ENCODE results near the gene GPX6.
"Not testable (repeated sequence)": the region's sequence is repeated elsewhere in the genome, so short reads cannot be mapped to it uniquely, and the experiment has no call there.

The GPX6 gene

DNA sequence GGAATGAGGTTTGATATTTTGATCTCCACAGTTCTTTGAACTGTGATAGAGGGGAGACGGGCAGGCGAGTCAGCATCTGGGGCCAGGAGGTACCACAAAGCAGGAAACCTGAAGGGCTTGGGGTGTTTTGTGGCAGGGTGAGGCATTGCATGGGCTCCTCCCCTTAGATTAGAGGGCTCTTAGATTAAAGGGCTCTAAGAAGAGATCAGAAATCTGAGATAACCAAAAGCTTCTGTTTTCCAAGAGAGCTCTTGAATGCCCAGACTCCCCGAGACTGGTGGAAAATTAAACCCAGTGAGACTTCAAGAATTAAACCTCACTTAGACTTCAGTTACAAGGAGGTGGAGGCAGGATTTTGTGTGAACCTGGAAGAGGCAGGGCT, 7.6 kb upstream of the GPX6 start:
- DNase-seq: no peak

DNA sequence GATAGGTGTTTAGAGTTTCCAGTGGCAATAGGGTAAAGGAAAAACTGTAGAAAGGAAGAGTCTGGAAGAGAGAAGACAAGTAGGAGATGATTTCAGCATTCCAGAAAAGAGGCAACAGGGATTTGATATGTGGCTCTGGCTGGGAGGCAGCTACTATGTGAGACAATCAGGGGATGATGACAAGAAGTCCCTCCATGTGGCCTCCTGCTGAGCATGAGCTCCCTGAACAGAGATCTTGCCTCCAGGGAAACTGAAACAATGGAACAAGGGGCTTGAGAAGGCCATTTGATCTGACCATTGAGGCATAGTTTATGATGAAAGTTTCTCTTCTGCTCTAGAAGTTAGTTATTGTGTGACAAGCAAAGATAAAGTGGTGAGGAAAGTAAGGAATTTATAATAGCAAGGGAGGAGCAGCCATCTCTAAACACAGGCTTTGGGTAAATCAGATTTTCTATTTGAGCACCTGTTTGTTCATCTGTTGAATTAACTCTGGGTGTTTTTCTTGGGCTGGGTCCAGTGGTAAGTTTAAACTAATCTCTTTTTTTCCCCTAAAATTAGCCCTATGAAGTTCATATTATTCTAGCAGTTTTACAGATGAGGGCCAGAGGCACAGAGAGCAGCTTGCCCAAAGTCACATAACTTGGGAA, 7.1 kb upstream of the GPX6 start:
- no peak for DNase-seq

DNA sequence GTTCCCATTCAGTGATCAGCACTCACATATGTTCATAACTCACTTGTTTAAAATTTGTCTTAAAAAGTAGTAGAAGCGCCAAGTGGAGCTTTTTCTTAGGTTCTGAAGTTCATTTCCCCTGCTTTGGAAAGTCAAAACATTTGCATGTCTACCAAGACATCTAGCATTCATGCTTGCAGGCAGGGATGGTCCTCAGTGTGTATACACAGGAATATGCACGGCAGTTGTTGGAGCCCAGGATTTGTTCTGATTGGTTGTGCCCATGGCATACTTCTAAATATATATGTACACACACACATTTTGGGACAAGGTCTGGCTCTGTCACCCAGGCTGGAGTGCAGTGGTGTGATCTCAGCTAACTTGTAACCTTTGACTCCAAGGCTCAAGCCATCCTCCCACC, 2.4 kb upstream of the GPX6 start:
- no peak for DNase-seq

DNA sequence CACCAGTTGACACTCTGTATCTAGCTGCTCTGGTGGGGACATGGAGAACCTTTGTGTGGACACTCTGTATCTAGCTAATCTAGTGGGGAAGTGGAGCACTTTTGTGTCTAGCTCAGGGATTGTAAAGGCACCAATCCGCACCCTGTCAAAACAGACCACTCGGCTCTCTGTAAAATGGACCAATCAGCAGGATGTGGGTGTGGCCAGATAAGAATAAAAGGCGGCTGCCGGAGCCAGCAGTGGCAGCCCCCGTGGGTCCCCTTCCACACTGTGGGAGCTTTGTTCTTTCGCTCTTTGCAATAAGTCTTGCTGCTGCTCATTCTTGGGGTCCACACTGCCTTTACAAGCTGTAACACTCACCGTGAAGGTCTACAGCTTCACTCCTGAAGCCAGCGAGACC, 3.2 kb downstream of the GPX6 start:
- DNase-seq: not testable (repeated sequence)

DNA sequence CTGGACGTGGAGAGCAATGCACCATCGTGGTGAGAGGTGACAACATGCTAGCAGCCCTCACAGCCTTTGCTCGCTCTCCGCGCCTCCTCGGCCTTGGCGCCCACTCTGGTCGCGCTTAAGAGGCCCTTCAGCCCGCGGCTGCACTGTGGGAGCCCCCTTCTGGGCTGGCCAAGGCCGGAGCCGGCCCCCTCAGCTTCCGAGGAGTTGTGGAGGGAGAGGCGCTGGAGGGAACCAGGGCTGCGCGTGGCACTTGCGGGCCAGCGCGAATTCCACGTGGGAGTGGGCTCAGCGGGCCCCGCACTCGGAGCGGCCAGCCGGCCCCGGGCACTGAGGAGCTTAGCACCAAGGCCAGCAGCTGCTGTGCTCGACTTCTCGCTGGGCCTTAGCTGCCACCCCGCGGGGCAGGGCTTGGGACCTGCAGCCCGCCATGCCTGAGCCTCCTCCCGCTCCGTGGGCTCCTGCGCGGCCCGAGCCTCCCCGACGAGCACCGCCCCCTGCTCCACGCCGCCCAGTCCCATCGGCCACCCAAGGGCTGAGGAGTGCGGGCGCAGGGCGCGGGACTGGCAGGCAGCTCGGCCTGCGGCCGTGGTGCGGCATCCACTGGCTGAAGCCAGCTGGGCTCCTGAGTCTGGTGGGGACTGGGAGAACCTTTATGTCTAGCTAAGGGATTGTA, 3.8 kb downstream of the GPX6 start:
- DNase-seq: no peak

DNA sequence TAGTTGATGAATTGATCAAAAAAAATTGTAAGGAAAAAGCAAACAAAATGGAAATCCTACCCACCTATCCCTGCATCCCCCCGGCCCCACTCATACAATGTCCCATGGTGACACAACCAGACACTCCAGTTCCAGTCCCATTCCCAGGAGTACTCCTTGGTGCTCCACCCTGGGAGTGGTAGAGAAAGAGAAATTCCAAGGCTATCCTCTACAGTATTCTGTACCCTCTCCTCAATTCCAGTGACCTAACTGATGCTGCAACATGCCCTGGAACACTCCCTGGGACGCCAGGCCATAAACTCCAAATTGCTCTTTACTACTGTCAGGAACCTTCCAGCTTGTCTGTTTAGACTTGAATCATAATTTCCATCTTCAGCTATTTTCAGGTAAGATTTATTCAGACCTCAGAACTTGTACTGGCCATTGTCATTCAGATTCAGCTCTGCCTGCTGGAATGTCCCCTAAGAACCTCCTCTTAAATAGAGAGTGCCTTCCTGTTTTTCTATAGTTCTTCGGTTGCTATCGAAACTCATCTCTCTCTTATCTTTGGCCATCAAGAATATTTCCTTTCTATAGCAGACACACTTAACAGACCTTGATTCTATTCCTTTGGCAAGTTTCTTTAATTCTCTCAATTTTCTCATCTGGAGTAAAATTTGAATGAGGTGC, 8.7 kb downstream of the GPX6 start:
- no peak for DNase-seq

DNA sequence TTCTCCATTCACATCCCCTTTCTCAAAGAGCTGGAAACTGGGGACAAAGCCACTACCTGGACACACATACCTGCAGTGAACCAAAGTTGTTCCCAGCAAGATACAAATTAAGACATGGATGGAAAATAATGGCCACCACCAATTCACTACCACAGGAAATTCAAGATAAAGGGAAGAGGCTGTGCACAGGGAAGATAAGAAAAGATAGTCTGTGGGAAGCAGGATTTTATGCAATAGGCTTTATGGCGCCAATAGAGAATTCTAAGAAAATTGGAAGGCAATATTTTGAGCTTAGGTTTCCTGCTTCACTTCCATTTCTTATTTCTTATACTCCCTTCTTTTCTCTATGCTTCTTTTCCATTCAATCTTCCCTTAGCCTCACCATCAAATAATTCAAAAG, 9.9 kb downstream of the GPX6 start:
- DNase-seq: no peak

DNA sequence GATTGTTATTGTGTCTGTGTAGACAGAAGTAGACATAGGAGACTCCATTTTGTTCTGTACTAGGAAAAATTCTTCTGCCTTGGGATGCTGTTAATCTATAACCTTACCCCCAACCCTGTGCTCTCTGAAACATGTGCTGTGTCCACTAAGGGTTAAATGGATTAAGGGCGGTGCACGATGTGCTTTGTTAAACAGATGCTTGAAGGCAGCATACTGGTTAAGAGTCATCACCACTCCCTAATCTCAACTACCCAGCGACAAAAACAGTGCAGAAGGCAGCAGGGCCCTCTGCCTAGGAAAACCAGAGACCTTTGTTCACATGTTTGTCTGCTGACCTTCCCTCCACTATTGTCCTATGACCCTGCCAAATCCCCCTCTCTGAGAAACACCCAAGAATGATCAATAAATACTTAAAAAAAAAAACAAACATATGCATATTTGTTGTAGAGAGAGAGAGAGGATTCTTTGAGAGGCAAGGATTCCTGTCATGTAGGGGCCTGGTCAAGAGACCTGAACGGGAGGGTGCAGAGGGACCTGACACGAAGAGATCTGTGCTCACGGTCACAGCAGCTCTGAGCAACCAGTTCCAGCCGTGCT, 12.8 kb downstream of the GPX6 start:
- DNase-seq: not testable (repeated sequence)

DNA sequence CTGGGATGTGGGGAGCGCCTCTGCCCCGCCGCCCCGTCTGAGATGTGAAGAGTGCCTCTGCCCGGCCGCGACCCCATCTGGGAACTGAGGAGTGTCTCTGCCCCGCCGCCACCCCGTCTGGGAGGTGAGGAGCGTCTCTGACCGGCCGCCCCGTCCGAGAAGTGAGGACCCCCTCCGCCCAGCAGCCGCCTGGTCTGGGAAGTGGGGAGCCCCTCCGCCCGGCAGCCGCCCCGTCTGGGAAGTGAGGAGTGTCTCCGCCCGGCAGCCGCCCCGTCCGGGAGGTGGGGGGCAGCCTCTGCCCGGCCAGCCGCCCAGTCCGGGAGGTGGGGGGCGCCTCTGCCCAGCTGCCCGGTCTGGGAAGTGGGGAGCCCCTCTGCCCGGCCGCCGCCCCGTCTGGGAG, 13.5 kb downstream of the GPX6 start:
- DNase-seq: not testable (repeated sequence)

DNA sequence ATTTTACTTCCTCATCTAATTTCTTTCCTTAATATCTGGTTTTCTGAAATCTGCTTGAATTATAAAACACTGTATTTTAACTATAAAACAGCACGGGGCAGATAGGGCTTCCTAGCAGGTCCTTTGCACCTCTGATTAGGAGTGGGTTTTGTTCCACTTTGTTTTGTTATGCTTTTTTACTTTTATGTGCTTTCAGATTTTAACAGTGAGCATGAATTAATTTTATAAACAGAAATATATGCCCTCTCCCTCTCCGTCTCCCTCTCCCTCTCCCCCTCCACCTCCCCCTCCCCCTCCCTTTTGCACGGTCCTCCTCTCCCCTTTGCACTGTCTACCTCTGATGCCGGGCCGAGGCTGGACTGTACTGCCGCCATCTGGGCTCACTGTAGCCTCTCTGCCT, 14.3 kb downstream of the GPX6 start:
- no peak for DNase-seq

DNA sequence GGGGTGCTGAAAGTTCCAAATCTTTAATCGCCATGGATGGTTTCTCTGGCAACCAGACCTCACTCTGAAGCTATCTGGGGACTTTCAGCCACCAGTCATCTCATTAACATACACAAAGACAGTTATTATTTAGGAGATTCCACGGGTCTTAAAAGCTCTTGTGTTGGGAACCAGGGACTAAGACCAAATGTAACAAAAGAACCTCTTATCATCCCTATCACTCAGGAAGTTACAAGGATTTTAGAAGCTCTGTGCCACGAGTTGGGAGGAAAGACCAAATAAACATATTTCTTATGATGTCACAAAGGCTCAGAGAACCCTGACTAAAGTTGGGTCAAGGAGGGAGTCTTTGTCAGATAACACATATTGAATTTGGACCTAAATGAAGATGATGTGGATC, 17.7 kb downstream of the GPX6 start:
- DNase-seq: no peak

DNA sequence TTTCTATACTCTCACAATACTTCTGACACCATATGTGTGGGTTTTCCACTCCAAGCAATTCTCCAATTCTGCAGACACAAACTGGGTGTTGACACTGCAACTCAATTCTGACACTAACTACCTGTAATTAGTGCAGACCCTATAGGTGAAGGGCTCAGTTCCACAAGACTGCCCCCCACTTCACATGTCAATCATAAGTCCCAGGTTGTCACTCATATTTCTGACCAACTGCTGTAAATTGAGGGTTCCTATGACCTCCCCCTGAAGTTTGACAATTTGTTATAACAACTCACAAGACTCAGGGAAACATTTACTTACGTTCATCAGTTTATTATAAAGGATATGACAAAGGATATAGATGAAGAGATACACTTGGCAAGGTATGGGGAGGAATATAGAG, 18.3 kb downstream of the GPX6 start:
- no peak for DNase-seq

DNA sequence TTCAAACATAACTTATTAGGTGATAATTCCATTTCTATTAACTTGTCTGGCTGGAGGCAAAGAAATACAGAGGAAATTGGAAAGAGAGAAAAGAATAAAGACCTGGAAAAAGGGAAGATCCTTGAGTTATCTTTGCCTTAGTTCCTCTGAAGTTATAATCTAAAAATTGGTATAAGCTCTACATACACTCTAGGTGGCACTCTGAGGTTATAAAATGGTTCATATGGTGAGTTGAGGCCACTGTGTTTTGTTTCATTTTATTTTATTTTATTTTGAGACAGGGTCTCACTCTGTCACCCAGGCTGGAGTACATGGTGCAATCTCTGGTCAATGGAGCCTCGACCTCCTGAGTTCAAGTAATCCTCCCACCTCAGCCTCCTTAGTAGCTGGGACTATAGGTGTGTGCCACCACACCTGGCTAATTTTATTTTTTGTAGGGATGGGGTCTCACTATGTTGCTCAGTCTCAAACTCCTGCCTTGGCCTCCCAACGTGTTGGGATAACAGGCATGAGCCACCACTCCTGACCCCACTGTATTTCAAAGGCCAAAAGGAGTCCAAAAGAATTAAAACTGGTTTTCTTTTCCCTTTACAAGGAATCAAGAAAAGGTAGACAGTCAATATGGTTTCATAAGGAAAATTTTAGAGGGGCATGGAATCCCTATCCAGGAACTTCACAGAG, 19.4 kb downstream of the GPX6 start:
- no peak for DNase-seq

DNA sequence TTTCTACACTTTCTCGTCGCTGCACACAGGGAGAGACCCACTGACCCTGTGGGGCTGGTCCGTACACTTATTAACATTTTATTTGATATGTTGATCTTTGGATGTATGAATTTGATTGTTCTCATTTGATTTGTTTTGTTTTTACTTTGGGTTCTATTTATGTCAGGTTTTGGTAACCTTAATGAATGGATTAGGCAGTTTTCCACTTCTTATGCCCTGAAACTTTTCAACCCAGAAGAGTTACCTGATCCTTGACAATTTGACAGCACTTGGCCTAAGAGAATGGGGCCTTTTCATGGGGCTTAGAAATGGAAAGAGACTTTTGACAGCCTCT, 23.6 kb downstream of the GPX6 start:
- no peak for DNase-seq

DNA sequence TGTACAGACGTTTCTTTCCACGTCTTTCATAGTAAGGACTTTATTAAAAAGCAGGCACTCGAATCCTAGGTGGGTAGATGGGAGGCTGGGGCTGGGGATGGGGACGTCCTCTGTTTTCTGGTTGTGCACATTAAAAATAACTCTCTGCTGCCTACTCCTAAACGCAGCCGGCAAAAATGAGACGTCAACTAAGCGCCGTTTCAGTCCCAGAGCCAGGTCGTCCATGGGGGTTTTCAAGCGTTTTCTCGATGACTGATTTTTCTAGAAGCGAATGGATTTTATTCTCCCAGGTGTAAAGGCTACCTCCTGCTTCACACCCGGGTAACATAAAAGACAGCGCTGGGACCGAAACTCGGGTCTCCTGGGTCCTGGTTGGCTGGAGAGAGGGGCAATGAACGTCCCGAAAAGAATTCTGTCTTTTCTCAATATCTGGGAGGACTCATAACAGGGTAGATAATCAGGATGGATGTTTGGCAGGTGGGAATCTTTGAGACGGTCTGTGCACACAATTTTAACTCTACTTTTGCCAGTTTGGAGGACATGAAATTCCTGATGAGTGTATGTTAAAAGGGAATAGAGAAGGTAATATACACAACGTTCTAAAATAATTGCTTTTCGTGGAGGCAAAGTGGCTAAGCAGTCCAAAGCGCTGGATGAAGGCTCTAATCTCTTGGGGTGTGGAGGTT, 25.2 kb downstream of the GPX6 start:
- DNase-seq: no peak

DNA sequence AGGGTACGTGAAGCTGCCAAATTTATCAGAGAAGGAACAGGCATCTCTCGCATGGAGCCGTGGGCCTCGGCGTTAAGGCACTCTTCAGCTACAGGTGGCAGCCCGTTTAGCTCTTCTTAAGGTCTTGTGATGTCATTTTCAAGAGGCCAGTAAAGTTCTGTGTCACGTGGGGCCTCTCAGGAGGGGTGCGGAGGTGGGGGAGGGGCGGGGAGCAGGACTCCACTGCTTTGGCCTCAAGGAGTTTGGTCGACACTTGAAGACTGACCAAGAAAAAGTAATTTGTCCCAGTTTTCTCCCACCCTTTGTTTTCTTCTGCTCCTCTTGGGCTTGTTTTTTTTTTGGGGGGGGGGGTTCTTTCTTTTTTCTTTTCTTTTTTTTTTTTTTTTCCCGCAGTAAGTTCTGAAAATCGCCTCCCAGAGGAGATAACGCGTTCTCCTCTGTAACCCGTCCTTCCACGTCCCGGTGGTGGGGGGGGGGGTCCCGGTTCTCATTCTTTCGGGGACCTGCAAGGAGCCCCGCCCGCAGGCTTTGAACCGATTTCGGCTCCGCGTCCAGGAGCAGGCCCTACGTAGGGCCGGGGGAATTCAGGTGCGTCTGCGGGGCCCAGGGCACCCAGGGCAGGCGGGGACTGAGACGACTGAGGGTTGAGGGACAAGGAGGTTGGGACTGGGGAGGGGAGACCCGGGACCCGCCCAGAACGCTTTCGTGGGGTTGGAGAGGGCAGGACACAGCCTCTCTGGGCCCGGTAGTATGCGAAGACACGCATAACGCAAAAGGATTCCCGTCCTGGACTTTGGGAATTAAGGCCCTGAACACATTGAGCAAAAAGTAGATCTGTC, 26.0 kb downstream of the GPX6 start:
- no peak for DNase-seq

DNA sequence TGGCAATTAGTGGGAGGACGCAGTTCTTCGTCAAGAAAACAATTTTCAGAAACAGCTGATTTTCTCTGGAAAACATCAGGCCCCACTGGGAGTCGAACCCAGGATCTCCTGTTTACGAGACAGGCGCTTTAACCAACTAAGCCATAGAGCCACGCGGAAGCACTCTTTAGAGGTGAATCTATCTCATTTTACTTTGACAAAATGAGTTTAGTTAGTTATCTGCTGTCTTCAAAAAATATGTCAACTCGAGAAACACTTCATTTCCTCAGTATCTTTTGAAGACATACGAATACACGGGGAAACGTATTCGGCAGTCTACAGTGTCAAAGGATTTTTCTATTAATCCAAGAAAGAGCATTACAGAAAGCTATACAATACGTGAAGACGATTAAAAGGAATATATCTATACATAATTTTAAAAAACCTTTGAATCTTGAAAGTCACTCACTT, 26.7 kb downstream of the GPX6 start:
- DNase-seq: no peak

DNA sequence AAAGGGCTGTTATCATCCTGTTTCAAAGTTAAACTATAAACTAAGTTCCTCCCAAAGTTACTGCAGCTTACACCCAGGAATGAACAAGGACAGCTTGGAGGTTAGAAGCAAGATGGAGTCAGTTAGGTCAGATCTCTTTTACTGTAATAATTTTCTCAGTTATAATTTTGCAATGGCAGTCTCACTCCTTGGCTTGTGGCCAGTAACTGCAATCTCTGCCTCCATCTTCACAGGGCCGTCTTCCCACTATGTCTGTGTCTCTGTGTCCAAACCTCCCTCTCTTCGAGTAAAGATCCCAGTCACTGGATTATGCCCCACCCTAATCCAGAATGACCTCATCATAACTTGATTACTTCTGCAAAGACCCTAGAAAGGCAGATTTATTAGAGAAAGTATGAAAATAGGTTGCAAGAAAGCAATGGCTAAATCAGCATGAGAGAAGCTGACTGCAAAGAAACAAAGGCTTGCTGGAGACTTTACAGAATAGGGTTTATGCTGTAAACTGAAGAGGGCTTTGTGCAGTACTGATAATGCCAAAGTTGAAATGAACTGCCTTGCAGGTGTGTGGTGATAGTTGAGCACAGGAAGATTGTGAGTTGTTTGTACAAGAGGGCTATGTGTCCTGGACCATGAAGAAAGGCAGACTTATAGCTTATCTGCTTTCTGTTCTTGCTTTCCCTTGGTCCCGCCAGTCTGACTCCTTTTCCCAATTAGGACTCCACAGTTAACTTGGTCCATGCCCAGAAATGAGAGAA, 28.4 kb downstream of the GPX6 start:
- no peak for DNase-seq

DNA sequence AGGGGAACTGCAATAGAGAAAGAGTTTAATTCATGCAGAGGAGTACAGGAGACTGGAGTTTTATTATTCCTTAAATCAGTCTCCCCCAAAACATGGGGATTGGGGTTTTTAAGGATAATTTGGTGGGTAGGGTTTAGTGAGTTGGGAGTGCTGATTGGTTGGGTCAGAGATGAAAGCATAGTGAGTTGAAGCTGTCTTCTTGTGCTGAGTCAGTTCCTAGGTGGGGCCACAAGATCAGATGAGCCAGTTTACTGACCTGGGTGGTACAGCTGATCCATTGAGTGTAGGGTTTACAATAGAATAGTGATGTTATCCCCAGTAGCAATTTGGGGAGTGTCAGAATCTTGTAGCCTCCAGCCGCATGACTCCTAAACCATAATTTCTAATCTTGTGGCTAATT, 29.1 kb downstream of the GPX6 start:
- DNase-seq: no peak

DNA sequence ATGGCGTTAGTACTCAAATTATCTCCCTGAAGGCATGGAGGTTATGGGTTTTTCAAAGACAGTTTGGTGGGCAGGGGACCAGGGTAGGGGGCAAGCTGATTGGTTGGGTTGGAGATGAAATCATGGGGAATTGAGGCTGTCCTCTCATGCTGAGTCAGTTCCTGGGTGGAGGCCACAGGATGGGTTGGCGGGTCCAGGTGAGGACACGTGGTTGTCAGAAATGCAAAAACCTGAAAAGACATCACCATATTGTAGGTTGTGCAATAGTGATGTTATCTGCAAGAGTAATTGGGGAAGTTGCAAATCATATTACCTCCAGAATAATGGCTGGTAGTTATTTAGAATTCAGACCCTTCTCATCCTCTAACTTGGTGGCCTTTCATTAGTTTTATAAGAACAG, 30.1 kb downstream of the GPX6 start:
- DNase-seq: no peak

DNA sequence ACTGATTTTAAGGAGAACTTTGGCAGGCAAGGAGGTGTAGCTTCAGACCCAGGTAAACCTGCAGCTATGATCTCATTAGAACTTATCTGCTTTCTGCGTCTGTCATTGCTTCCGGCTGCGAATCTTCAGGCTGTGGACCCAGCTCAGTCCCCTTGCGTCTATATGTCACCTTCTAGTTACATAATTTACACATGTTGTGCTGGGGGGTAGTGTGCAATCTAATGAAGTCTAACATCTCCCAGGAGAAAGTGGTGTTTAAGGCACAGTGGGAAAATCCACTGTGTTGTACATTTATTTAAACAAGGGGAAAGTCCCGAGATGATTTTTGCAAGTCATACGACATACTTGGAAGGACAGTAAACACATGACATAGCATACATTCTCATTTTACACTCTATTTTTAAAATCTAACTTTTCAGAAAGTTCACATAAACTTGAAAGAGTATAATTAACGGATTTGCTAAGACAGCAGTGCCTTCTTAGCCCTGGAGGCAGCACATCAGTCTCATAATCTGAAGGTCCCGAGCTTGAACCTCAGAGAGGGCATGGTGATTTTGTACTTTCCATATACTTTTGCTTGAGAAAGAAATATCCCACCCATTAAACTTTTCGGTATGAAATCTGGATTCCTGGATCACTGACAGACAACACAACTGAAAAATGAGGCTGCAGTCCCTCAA, 35.2 kb downstream of the GPX6 start:
- no peak for DNase-seq

All from SHP77 treated with DMSO at 0.1 percent for 48 hours (cell line).